ENCODE measurements around the gene ACACB. TPM values are rescaled to one million over a fixed set of nuclear protein-coding genes. Genes with fewer than 3 reads are reported as not detected.

The ACACB gene
- total RNA-seq, 3 donors from 2014 or later (not counting 1 experiment from before 2014, with no cell fraction given), result 4.1 to 14.3 (median 8.4) TPM

DNA sequence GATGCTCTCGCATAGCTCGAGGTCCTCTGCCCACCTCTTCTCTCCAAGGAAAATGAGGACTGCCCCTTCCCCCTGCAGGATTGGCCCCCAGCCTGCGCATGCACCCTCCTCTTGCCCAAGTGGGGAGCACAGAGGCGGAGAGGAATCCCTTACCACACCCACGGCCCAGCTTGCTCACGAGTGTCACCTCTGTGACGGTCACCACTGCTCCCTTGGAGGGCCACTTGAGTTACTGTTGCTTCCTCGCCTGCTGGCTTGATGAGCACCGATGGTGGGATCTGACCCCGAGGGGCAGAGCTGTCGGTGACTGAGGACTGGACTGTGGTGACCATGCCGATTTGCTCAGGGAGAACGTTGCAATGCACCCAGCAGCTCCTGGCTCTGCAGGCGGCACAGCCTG, 151.0 kb downstream of the ACACB start:
- Histone ChIP-seq H3K27ac (ENCODE audit: low read length) (no peak overlapping the region), H3K4me1 (ENCODE audit: control insufficient read depth, insufficient read depth, low read length) (no peaks in the 10 kb centered on the region), H3K9me3 (ENCODE audit: control insufficient read depth, insufficient read depth, low read length) (no peaks in the 10 kb centered on the region), H3K4me3 (ENCODE audit: low read length) (no peak overlapping the region), H3K36me3 (ENCODE audit: control insufficient read depth, insufficient read depth, low read length) (no peaks in the 10 kb centered on the region), H3K27me3 (ENCODE audit: control insufficient read depth, insufficient read depth, low read length) (no peaks in the 10 kb centered on the region)
- DNase-seq (no peak), ATAC-seq (no peak)
- TF ChIP-seq, protein P1, sequence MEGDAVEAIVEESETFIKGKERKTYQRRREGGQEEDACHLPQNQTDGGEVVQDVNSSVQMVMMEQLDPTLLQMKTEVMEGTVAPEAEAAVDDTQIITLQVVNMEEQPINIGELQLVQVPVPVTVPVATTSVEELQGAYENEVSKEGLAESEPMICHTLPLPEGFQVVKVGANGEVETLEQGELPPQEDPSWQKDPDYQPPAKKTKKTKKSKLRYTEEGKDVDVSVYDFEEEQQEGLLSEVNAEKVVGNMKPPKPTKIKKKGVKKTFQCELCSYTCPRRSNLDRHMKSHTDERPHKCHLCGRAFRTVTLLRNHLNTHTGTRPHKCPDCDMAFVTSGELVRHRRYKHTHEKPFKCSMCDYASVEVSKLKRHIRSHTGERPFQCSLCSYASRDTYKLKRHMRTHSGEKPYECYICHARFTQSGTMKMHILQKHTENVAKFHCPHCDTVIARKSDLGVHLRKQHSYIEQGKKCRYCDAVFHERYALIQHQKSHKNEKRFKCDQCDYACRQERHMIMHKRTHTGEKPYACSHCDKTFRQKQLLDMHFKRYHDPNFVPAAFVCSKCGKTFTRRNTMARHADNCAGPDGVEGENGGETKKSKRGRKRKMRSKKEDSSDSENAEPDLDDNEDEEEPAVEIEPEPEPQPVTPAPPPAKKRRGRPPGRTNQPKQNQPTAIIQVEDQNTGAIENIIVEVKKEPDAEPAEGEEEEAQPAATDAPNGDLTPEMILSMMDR (IDR thresholded peaks at IDR 0.05), result no peak
- Mint-ChIP-seq H3K4me1 (no peaks in the 10 kb centered on the region), H3K36me3 (no peaks in the 10 kb centered on the region), H3K27me3 (ENCODE audit: low read depth in 2 of 2) (peaks cover 0 to 18% of the 10 kb centered on the region in 2 donors), H3K9me3 (no peaks in the 10 kb centered on the region), H3K4me3 (no peak overlapping the region), H3K27ac (no peak overlapping the region)
- intact Hi-C loops (cut with micrococcal nuclease), result no loop called here
- 92% methylated on average over 14 of the region's 14 CpGs for WGBS (ENCODE audit: insufficient coverage)

DNA sequence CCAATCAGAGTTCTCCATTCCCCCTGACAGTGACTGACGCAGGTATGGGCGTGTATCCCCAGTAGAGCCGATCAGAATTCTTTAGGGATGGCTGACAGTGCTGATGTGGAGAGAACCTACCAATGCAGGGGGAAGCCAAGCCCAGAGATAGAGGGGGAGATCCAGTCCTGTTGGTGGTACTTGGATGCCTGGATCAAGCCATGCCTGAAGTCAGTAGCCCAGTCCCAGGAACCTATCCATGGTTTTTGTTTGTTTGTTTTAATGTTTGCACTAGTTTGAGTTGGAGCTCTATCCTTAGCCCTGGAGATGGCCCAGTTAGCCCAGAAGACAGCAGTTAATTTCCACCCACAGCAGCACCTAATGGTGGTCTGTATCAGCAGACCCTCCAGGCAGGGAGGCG, 152.5 kb downstream of the ACACB start:
- intact Hi-C loops (cut with micrococcal nuclease), result no loop called here
- H3K36me3 Mint-ChIP-seq, result no peaks in the 10 kb centered on the region
- Histone ChIP-seq H3K9me3 (ENCODE audit: control insufficient read depth, insufficient read depth, low read length) (no peaks in the 10 kb centered on the region), H3K27me3 (ENCODE audit: control insufficient read depth, insufficient read depth, low read length) (no peaks in the 10 kb centered on the region), H3K27ac (ENCODE audit: low read length) (no peak overlapping the region), H3K4me1 (ENCODE audit: control insufficient read depth, insufficient read depth, low read length) (no peaks in the 10 kb centered on the region), H3K4me3 (ENCODE audit: low read length) (no peak overlapping the region), H3K36me3 (ENCODE audit: control insufficient read depth, insufficient read depth, low read length) (no peaks in the 10 kb centered on the region)
- no peak overlapping the region for H3K27ac Mint-ChIP-seq
- TF ChIP-seq, protein P1 (IDR thresholded peaks at IDR 0.05), result no peak
- no peak overlapping the region for H3K4me3 Mint-ChIP-seq
- H3K4me1 Mint-ChIP-seq, result no peaks in the 10 kb centered on the region
- WGBS (ENCODE audit: insufficient coverage), result 90% methylated on average over 4 of the region's 4 CpGs
- peaks cover 7 to 25% of the 10 kb centered on the region in 2 donors for H3K27me3 Mint-ChIP-seq (ENCODE audit: low read depth in 2 of 2)
- H3K9me3 Mint-ChIP-seq, result no peaks in the 10 kb centered on the region
- ATAC-seq (no peak), DNase-seq (no peak)

DNA sequence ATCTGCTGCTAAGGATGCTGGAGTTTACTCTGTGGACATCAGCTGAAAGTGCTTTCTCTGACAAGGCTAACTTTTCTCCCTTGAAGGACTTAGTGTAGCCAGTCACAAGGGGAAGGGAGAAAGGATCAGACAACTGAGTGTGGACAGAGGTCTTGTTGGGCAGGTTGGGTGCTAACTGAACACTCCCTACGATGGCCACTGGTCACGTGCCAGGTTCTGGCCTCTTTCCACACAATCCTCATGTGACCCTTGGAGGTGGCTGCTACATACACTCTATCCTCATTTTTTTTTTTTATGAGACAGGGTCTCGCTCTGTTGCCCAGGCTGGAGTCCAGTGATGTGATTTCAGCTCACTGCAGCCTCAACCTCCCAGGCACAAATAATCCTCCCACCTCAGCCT, 153.0 kb downstream of the ACACB start:
- 93% methylated on average over 3 of the region's 3 CpGs for WGBS (ENCODE audit: insufficient coverage)

GRCh38 chr12:109270494-109270893, 154.1 kb downstream of the ACACB start:
- no peaks in the 10 kb centered on the region for H3K4me1 Mint-ChIP-seq
- 30% methylated on average over 1 of the region's 1 CpG for WGBS (ENCODE audit: insufficient coverage)
- intact Hi-C loops (cut with micrococcal nuclease), result no loop called here
- no peak overlapping the region for H3K27ac ChIP-seq (ENCODE audit: low read length)
- no peaks in the 10 kb centered on the region for H3K9me3 ChIP-seq (ENCODE audit: control insufficient read depth, insufficient read depth, low read length)
- no peak overlapping the region for H3K4me3 ChIP-seq (ENCODE audit: low read length)
- TF ChIP-seq, protein P1 (IDR thresholded peaks at IDR 0.05), result no peak
- H3K27me3 ChIP-seq (ENCODE audit: control insufficient read depth, insufficient read depth, low read length), result no peaks in the 10 kb centered on the region
- ATAC-seq, result no peak
- H3K27me3 Mint-ChIP-seq (ENCODE audit: low read depth in 2 of 2), result peaks cover 7 to 25% of the 10 kb centered on the region in 2 donors
- H3K27ac Mint-ChIP-seq, result no peak overlapping the region
- H3K36me3 Mint-ChIP-seq, result no peaks in the 10 kb centered on the region
- H3K9me3 Mint-ChIP-seq, result no peaks in the 10 kb centered on the region
- H3K4me1 ChIP-seq (ENCODE audit: control insufficient read depth, insufficient read depth, low read length), result no peaks in the 10 kb centered on the region
- no peaks in the 10 kb centered on the region for H3K36me3 ChIP-seq (ENCODE audit: control insufficient read depth, insufficient read depth, low read length)
- H3K4me3 Mint-ChIP-seq, result no peak overlapping the region
- DNase-seq, result no peak

More for the DNA sequence above, 153.0 kb downstream of the ACACB start:
- Histone ChIP-seq H3K27ac (ENCODE audit: low read length) (no peak overlapping the region), H3K4me1 (ENCODE audit: control insufficient read depth, insufficient read depth, low read length) (no peaks in the 10 kb centered on the region), H3K36me3 (ENCODE audit: control insufficient read depth, insufficient read depth, low read length) (no peaks in the 10 kb centered on the region), H3K9me3 (ENCODE audit: control insufficient read depth, insufficient read depth, low read length) (no peaks in the 10 kb centered on the region), H3K4me3 (ENCODE audit: low read length) (no peak overlapping the region), H3K27me3 (ENCODE audit: control insufficient read depth, insufficient read depth, low read length) (no peaks in the 10 kb centered on the region)
- intact Hi-C loops (cut with micrococcal nuclease), result no loop called here
- no peak overlapping the region for H3K4me3 Mint-ChIP-seq
- no peaks in the 10 kb centered on the region for H3K4me1 Mint-ChIP-seq
- DNase-seq (no peak), ATAC-seq (no peak)
- peaks cover 7 to 25% of the 10 kb centered on the region in 2 donors for H3K27me3 Mint-ChIP-seq (ENCODE audit: low read depth in 2 of 2)
- no peak overlapping the region for H3K27ac Mint-ChIP-seq
- TF ChIP-seq, protein P1 (IDR thresholded peaks at IDR 0.05), result no peak
- H3K36me3 Mint-ChIP-seq, result no peaks in the 10 kb centered on the region
- no peaks in the 10 kb centered on the region for H3K9me3 Mint-ChIP-seq

Data from natural killer cell (primary cell).